Lung (tissue), 13 donors: ENCODE measurements around the gene ACHE. TPM values are rescaled to one million over a fixed set of nuclear protein-coding genes. Genes with fewer than 3 reads are reported as not detected.

Experiments used
- ATAC-seq: fragments of 200-7000 bp; cut with Tn5 transposase; one replicate; pipeline ENCODE4 v1.9.1; 2020; ENCODE audit warnings: moderate number of reproducible peaks; ENCODE audit not compliant: insufficient read depth, low FRiP score
- DNase-seq, 3 donors: peaks; one replicate each; pipeline ENCODE4 v3.0.0-alpha.2; 2013 to 2017
- H3K27ac ChIP-seq, 2 donors: one replicate each; pipeline ENCODE4 v1.5.1; 2013; ENCODE audit warnings: mild to moderate bottlenecking in 2 of 2, moderate library complexity in 2 of 2, control low read depth in 1 of 2, inconsistent platforms in 1 of 2, low read depth in 1 of 2, low read length in 1 of 2
- H3K27me3 ChIP-seq, 3 donors: one replicate each; pipeline ENCODE4 v1.5.1; 2013; ENCODE audit warnings: low read length in 2 of 3; ENCODE audit not compliant: control insufficient read depth in 3 of 3, insufficient read depth in 3 of 3
- H3K36me3 ChIP-seq, 4 donors: one replicate each; pipeline ENCODE4 v1.5.1; 2013; ENCODE audit warnings: low read length in 4 of 4, mild to moderate bottlenecking in 1 of 4, moderate library complexity in 1 of 4; ENCODE audit not compliant: control insufficient read depth in 4 of 4, insufficient read depth in 4 of 4
- H3K4me1 ChIP-seq, 5 donors: one replicate each; pipeline ENCODE4 v1.5.1; 2013; ENCODE audit warnings: low read length in 5 of 5, mild to moderate bottlenecking in 2 of 5, moderate library complexity in 1 of 5; ENCODE audit not compliant: control insufficient read depth in 5 of 5, insufficient read depth in 5 of 5
- H3K4me3 ChIP-seq: one replicate; pipeline ENCODE4 v1.5.1; 2013; ENCODE audit warnings: mild to moderate bottlenecking, control low read depth, moderate library complexity
- H3K9ac ChIP-seq, 2 donors: one replicate each; pipeline ENCODE4 v1.5.1; 2013; ENCODE audit warnings: low read length in 2 of 2, control low read depth in 1 of 2; ENCODE audit not compliant: insufficient read depth in 1 of 2
- H3K9me3 ChIP-seq, 4 donors: one replicate each; pipeline ENCODE4 v1.5.1; 2013; ENCODE audit warnings: low read length in 3 of 4, mild to moderate bottlenecking in 1 of 4, moderate library complexity in 1 of 4; ENCODE audit not compliant: control insufficient read depth in 4 of 4, insufficient read depth in 3 of 4
- CTCF ChIP-seq: IDR thresholded peaks from 2 replicates; pipeline ENCODE4 v1.5.1; 2012; ENCODE audit warnings: mild to moderate bottlenecking; ENCODE audit errors: control extremely low read depth, extremely low read depth
- WGBS, 2 donors: extraction: QIAGEN DNeasy Blood & Tissue Kit; methylation state at CpG; one replicate each; pipeline ENCODE4 v1.1.7; 2013; 5-methylcytosine and 5-hydroxymethylcytosine counted together
- polyA plus RNA-seq, 2 donors: library from polyadenylated mRNA; stranded (reverse); fragments of 200-250 nt; gene quantifications; one replicate each; pipeline ENCODE4 v1.2.1, GENCODE V29; 2013
- small RNA-seq: library from RNA; depleted of rRNA; stranded (forward); fragments of <200 nt; gene quantifications from one replicate; pipeline ENCODE3, GENCODE V24; 2014; ENCODE audit warnings: low replicate concordance
- total RNA-seq, 2 donors: library from RNA; depleted of rRNA in 1 of 2; stranded (reverse); fragments of >200 nt in 1 of 2; gene quantifications; one replicate each; pipeline ENCODE4 v1.2.1, GENCODE V29; 2014 to 2021
- donor health status: control.
- donor health status: control.
- donor health status: Bipolar disorder and iron deficiency.
- donor health status: healthy.
- donor health status: DM: yes; HTN: yes; CAD: no.

The ACHE gene
- total and polyA plus RNA-seq, 4 donors: 2.6 to 8.2 (median 6.7) TPM

DNA sequence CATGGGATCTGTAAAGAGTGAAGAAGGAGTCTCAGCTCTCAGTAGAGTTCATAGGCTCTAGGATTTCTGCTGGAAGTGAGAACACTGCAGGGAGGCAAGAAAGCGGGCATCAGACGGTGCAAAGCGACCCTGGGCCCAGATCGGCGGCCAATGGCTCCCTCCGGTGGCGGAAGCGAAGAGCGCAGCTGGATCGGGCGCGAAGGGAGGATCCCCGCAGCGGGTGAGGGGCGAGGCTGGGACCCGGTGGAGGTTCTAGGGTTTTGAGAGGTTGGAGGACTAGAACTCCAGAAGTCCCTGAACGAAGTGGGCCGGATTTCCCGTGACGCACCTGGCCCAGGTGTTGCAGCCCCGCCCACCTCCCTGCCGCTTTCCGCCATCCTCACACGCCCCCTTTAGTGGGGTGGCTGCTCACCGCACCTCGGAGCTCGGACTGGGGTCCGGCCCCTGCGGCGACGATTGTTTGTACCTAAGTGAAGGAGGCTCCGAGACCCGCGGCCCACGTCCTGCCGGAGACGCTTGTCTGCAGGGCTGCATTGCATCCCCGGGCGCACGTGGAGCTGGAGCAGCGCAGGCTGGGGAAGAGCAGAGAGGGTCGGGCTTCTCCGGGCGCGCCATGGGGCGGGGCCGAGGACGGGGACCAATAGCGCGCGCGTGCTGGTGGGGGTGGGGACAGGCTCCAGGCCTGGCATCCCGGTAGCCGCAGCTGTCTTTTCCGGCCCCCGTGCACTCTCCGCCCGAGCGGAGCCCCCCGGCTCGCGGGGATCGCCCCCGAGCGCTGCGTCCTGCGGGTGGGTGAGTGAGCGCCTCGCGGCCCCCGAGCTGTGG, 43.4 kb downstream of the ACHE start, which contains the start of gene SLC12A9:
Gene SLC12A9, plus strand, starts transcription at position 666 of the 825 bp plus-strand sequence. CDS start 1,485 bp downstream, outside the sequence.
- H3K4me3 ChIP-seq: peak within 1 kb of the TSS; percentile 65
- WGBS, 2 donors: 0 to 1% methylated on average over 71 of the region's 71 CpGs
- peaks cover 0 to 13% (median 4%) of the 10 kb centered on the region in 5 donors for H3K4me1 ChIP-seq

DNA sequence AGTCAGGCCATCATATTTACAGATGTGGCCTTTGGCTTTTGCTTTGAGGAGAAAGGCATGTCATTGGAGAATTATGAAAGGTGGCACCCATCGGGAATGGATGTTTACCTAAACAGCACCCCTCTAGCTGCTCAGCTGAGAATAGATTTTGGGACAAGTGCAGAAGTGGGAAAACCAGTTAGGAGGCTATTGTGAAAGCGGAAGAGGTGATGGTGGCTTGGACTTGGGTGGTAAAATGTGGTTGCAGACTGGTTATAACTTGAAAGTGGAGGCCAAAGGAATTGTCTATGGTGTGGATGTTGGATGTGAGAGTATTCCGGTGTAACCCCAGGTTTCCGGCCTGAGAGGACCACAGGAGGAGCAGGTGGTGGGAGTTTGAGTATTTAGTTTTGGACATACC, 48.3 kb downstream of the ACHE start:
- H3K4me3 ChIP-seq: no peak overlapping the region
- H3K27ac ChIP-seq: no peak overlapping the region
- no peak for DNase-seq
- H3K9ac ChIP-seq: no peak overlapping the region
- no peaks in the 10 kb centered on the region for H3K36me3 ChIP-seq
- no peak for TF ChIP-seq CTCF
- no peak for ATAC-seq
- WGBS, 2 donors: 87 to 98% methylated on average over 4 of the region's 4 CpGs
- no peaks in the 10 kb centered on the region for H3K27me3 ChIP-seq
- H3K9me3 ChIP-seq: no peaks in the 10 kb centered on the region
- peaks cover 0 to 7% (median 0%) of the 10 kb centered on the region in 5 donors for H3K4me1 ChIP-seq

More for the DNA sequence above, 43.4 kb downstream of the ACHE start, which contains the start of gene SLC12A9:
- ATAC-seq (peak; percentile 99), DNase-seq (peak; percentile 92 to 95 (median 92))
- Histone ChIP-seq H3K9ac (peak within 1 kb of the TSS in 1 of 2 donors; percentile 25), H3K36me3 (peaks cover 0 to 13% (median 2%) of the 10 kb centered on the region in 4 donors), H3K27me3 (no peaks in the 10 kb centered on the region), H3K27ac (peak within 1 kb of the TSS in 1 of 2 donors; percentile 65), H3K9me3 (no peaks in the 10 kb centered on the region)
- peak; percentile 83 for TF ChIP-seq CTCF

- WGBS, 2 donors: 65 to 85% methylated on average over 8 of the region's 8 CpGs
- no peak overlapping the region for H3K9ac ChIP-seq
Observed at GRCh38 chr7:100840470-100841100, 55.1 kb downstream of the ACHE start.

More at GRCh38 chr7:100840470-100841100, 55.1 kb downstream of the ACHE start:
- Histone ChIP-seq H3K27me3 (no peaks in the 10 kb centered on the region), H3K4me1 (peaks cover 0 to 15% (median 2%) of the 10 kb centered on the region in 5 donors), H3K9me3 (no peaks in the 10 kb centered on the region), H3K36me3 (no peaks in the 10 kb centered on the region), H3K27ac (no peak overlapping the region), H3K4me3 (no peak overlapping the region)
- ATAC-seq: no peak
- no peak for TF ChIP-seq CTCF
- peak in 1 of 3 donors; percentile 4 for DNase-seq

Small RNA genes within 50 kb of the gene (small RNA-seq; reads per million reads assigned to genes)
- gene RN7SL549P: not detected
- gene RPS29P15: not detected

Other genes starting within 250 kb of the ACHE start
- not detected for gene ACTL6B, start 239.4 kb downstream of the ACHE start, total RNA-seq
- not detected for gene ACTL6B, start 239.4 kb downstream of the ACHE start, polyA plus RNA-seq
- 100 to 1,000 TPM; 150 to 327 TPM for gene GNB2, start 222.1 kb downstream of the ACHE start, total RNA-seq
- 100 to 1,000 TPM; 130 to 381 TPM for gene GNB2, start 222.1 kb downstream of the ACHE start, polyA plus RNA-seq
- gene GIGYF1, start 201.6 kb downstream of the ACHE start, total RNA-seq: 10 to 100 TPM; 30.8 to 41.6 TPM
- gene GIGYF1, start 201.6 kb downstream of the ACHE start, polyA plus RNA-seq: 10 to 100 TPM; 19.0 to 36.8 TPM
- 10 to 100 TPM; 20.3 to 30.1 TPM for gene POP7, start 189.8 kb downstream of the ACHE start, total RNA-seq
- 10 to 100 TPM; 36.5 to 50.6 TPM for gene POP7, start 189.8 kb downstream of the ACHE start, polyA plus RNA-seq
- gene EPO, start 175.4 kb downstream of the ACHE start, total RNA-seq: not detected
- under 1 TPM in 1 of 2 donors, not detected in 1; 0.10 TPM for gene EPO, start 175.4 kb downstream of the ACHE start, polyA plus RNA-seq
- under 1 TPM in 1 of 2 donors, not detected in 1; 0.03 TPM for gene ZAN, start 162.3 kb downstream of the ACHE start, total RNA-seq
- not detected for gene ZAN, start 162.3 kb downstream of the ACHE start, polyA plus RNA-seq
- 10 to 100 TPM; 55.2 to 64.2 TPM for gene EPHB4, start 68.4 kb downstream of the ACHE start, total RNA-seq
- gene EPHB4, start 68.4 kb downstream of the ACHE start, polyA plus RNA-seq: 10 to 100 TPM; 21.7 to 45.7 TPM
- gene SLC12A9, start 43.2 kb downstream of the ACHE start, total RNA-seq: 10 to 100 TPM; 28.5 to 49.1 TPM
- 10 to 100 TPM; 29.2 to 52.6 TPM for gene SLC12A9, start 43.2 kb downstream of the ACHE start, polyA plus RNA-seq
- gene TRIP6, start 28.5 kb downstream of the ACHE start, total RNA-seq: 10 to 100 TPM; 43.5 to 81.8 TPM
- gene TRIP6, start 28.5 kb downstream of the ACHE start, polyA plus RNA-seq: 10 to 100 TPM; 41.4 to 61.2 TPM
- gene SRRT, start 20.8 kb downstream of the ACHE start, total RNA-seq: 100 to 1,000 TPM in 1 of 2 donors, 10 to 100 TPM in 1; 58.5 to 120 TPM
- 10 to 100 TPM; 76.1 to 79.8 TPM for gene SRRT, start 20.8 kb downstream of the ACHE start, polyA plus RNA-seq
- 1 to 10 TPM; 1.5 to 5.8 TPM for gene UFSP1, start 6.2 kb downstream of the ACHE start, total RNA-seq
- 1 to 10 TPM; 5.2 to 6.2 TPM for gene UFSP1, start 6.2 kb downstream of the ACHE start, polyA plus RNA-seq
- 1 to 10 TPM; 1.6 to 5.5 TPM for gene MUC3A, start 53.6 kb upstream of the ACHE start, total RNA-seq
- 1 to 10 TPM in 1 of 2 donors, under 1 TPM in 1; 0.53 to 1.5 TPM for gene MUC3A, start 53.6 kb upstream of the ACHE start, polyA plus RNA-seq
- gene MUC12, start 73.7 kb upstream of the ACHE start, total RNA-seq: 1 to 10 TPM; 2.0 to 5.5 TPM
- gene MUC12, start 73.7 kb upstream of the ACHE start, polyA plus RNA-seq: 1 to 10 TPM; 1.4 to 3.7 TPM
- gene MUC17, start 124.2 kb upstream of the ACHE start, total RNA-seq: not detected
- gene MUC17, start 124.2 kb upstream of the ACHE start, polyA plus RNA-seq: not detected
- gene TRIM56, start 189.6 kb upstream of the ACHE start, total RNA-seq: 10 to 100 TPM; 32.6 to 56.6 TPM
- gene TRIM56, start 189.6 kb upstream of the ACHE start, polyA plus RNA-seq: 10 to 100 TPM; 14.4 to 15.7 TPM
- gene SERPINE1, start 231.2 kb upstream of the ACHE start, total RNA-seq: 10 to 100 TPM; 18.6 to 55.4 TPM
- 100 to 1,000 TPM in 1 of 2 donors, 10 to 100 TPM in 1; 12.4 to 436 TPM for gene SERPINE1, start 231.2 kb upstream of the ACHE start, polyA plus RNA-seq